C4-2B (cell line): ENCODE data around the gene ARVCF.

Experiments used
- H3K27ac ChIP-seq: fragments of 450-650 bp; 2 replicates; pipeline ENCODE4 v1.5.1; 2017
- CTCF ChIP-seq: fragments of 450-650 bp; conservative IDR thresholded peaks from 2 replicates; pipeline ENCODE4 v1.5.1; 2017; ENCODE audit warnings: mild to moderate bottlenecking
- ZFX ChIP-seq: fragments of 450-650 bp; IDR thresholded peaks from 2 replicates; pipeline ENCODE4 v1.6.1; 2017

ARVCF gene

GRCh38 chr22:19971276-19972124 lies 45.1 kb downstream of the ARVCF start:
- no peak overlapping the region for H3K27ac ChIP-seq
- TF ChIP-seq CTCF (no peak), ZFX (no peak)

- no peak overlapping the region for H3K27ac ChIP-seq
These were observed 45.9 kb downstream of the ARVCF start for GRCh38 chr22:19970479-19971275.

GRCh38 chr22:19970031-19970478 lies 46.6 kb downstream of the ARVCF start:
- H3K27ac ChIP-seq = no peak overlapping the region
- TF ChIP-seq ZFX (no peak), CTCF (no peak)

More at GRCh38 chr22:19970479-19971275, 45.9 kb downstream of the ARVCF start:
- TF ChIP-seq ZFX = no peak
- peak; percentile 97 for TF ChIP-seq CTCF

GRCh38 chr22:19969141-19969928 lies 47.3 kb downstream of the ARVCF start:
- TF ChIP-seq ZFX = no peak
- no peak for TF ChIP-seq CTCF
- no peak overlapping the region for H3K27ac ChIP-seq

GRCh38 chr22:19968450-19968891 lies 48.2 kb downstream of the ARVCF start:
- TF ChIP-seq CTCF (no peak), ZFX (no peak)
- no peak overlapping the region for H3K27ac ChIP-seq

GRCh38 chr22:19967850-19968449 lies 48.7 kb downstream of the ARVCF start:
- TF ChIP-seq ZFX (no peak), CTCF (no peak)
- H3K27ac ChIP-seq = no peak overlapping the region
